Adipocyte (in vitro differentiated cells): ENCODE data around the gene EYA2.

Experiments
- DNase-seq: peaks from one replicate; pipeline ENCODE4 v3.0.0-alpha.2; 2015; ENCODE audit warnings: low read depth
- H3K27me3 ChIP-seq: replicated peaks from 2 replicates; pipeline ENCODE4 v1.7.0; 2013; ENCODE audit warnings: mild to moderate bottlenecking, low read length, moderate library complexity; ENCODE audit not compliant: control insufficient read depth, insufficient read depth
- H3K36me3 ChIP-seq: 2 replicates; pipeline ENCODE4 v1.7.0; 2013; ENCODE audit warnings: low read length, mild to moderate bottlenecking, moderate library complexity; ENCODE audit not compliant: control insufficient read depth, insufficient read depth, severe bottlenecking
- H3K4me1 ChIP-seq: 2 replicates; pipeline ENCODE4 v1.7.0; 2013; ENCODE audit warnings: mild to moderate bottlenecking, low read length, moderate library complexity; ENCODE audit not compliant: control insufficient read depth, insufficient read depth
- H3K4me3 ChIP-seq: 2 replicates; pipeline ENCODE4 v1.7.0; 2013; ENCODE audit warnings: mild to moderate bottlenecking, low read length, moderate library complexity
- H3K9ac ChIP-seq: 2 replicates; pipeline ENCODE4 v1.7.0; 2013; ENCODE audit warnings: mild to moderate bottlenecking, low read length, moderate library complexity
- H3K9me3 ChIP-seq: 2 replicates; pipeline ENCODE4 v1.7.0; 2013; ENCODE audit warnings: mild to moderate bottlenecking, low read length, moderate library complexity; ENCODE audit not compliant: control insufficient read depth

Gene EYA2

DNA sequence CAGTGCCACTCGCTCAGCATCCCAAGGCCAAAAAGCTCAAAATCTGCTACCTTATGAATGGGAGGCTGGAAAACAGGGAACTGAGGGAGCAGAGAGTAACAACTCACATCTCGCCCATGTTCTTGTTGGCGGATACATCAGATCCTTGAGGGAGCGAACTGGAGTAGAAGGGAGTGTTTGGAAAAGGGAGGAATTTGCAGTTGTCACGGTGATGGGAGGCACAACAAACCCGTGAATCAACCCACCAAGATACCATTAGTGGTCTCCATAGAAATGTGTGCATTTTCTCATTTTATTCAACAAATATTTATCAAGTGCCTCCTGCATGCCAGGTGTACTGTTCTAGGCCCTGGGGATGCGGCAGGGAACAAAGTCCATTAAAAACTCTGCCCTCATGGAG, 212.1 kb downstream of the EYA2 start:
- no peak for DNase-seq
- H3K36me3 ChIP-seq: no peaks in the 10 kb centered on the region
- no peak overlapping the region for H3K4me3 ChIP-seq
- peaks cover 17% of the 10 kb centered on the region for H3K9me3 ChIP-seq
- H3K27me3 ChIP-seq: peaks cover 3% of the 10 kb centered on the region
- peaks cover 10% of the 10 kb centered on the region for H3K4me1 ChIP-seq
- H3K9ac ChIP-seq: no peak overlapping the region

DNA sequence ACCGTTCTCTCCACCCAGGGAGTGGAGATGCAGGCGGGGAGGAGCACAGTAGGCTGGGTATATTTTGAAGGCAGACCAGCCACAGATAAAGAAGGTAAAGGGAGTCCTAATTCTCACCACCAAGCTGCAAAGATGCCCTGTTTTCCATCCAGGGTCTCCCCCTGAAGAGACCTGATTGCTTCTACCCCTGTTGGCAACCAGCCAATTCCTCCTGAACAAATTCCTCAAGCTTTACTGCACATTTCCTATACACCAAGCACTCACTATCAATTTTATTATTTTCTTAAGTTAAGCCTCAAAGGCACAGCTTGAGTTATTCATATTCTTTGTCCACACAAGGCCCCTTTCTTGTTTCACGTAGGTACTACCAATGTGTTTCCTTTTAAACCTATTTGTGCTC, 214.4 kb downstream of the EYA2 start:
- Histone ChIP-seq H3K36me3 (no peaks in the 10 kb centered on the region), H3K27me3 (peaks cover 3% of the 10 kb centered on the region), H3K4me1 (peaks cover 8% of the 10 kb centered on the region), H3K4me3 (no peak overlapping the region), H3K9me3 (peaks cover 17% of the 10 kb centered on the region), H3K9ac (no peak overlapping the region)
- DNase-seq: no peak

DNA sequence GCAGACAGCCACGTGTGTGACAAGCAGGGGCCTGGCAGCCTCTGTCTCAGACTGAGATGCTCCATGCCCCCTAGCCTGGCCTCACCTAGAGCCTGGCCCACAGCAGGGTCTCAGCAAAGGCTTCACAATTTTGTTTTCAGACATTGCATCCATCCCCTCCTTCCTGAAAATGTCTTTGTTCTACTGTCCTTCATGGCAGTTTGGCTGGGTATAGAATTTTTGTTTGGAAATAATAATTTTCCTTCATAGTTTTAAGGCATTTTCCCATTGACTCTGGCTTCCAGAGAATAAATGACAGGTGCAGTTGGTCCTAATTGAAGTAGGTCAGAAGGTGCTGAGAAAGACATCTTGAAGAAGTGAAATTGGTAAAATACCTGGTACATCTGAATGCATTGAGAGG, 216.2 kb downstream of the EYA2 start:
- peaks cover 3% of the 10 kb centered on the region for H3K27me3 ChIP-seq
- H3K9ac ChIP-seq: no peak overlapping the region
- H3K9me3 ChIP-seq: peaks cover 17% of the 10 kb centered on the region
- DNase-seq: no peak
- H3K36me3 ChIP-seq: no peaks in the 10 kb centered on the region
- H3K4me3 ChIP-seq: no peak overlapping the region
- H3K4me1 ChIP-seq: peaks cover 8% of the 10 kb centered on the region

DNA sequence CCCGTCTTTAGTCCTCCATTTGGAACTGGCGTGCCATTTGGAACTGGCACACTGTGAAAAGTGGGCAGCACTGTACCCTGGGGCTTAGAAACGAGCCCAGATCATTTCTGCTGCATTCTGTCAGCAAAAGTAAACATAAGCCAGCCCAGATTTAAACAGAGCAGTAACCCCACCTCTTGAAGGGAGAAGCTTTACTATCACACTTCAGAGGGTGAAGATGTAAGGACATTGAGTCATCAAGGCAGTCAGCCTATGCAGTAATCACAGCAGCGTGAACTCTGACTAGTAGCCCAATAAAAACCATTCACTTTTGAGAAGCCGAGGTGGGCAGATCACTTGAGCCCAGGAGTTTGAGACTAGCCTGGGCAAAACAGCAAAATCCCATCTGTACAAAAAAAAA, 216.9 kb downstream of the EYA2 start:
- DNase-seq: no peak
- Histone ChIP-seq H3K4me3 (no peak overlapping the region), H3K9me3 (peaks cover 17% of the 10 kb centered on the region), H3K36me3 (no peaks in the 10 kb centered on the region), H3K27me3 (peaks cover 3% of the 10 kb centered on the region), H3K9ac (no peak overlapping the region), H3K4me1 (peaks cover 8% of the 10 kb centered on the region)

DNA sequence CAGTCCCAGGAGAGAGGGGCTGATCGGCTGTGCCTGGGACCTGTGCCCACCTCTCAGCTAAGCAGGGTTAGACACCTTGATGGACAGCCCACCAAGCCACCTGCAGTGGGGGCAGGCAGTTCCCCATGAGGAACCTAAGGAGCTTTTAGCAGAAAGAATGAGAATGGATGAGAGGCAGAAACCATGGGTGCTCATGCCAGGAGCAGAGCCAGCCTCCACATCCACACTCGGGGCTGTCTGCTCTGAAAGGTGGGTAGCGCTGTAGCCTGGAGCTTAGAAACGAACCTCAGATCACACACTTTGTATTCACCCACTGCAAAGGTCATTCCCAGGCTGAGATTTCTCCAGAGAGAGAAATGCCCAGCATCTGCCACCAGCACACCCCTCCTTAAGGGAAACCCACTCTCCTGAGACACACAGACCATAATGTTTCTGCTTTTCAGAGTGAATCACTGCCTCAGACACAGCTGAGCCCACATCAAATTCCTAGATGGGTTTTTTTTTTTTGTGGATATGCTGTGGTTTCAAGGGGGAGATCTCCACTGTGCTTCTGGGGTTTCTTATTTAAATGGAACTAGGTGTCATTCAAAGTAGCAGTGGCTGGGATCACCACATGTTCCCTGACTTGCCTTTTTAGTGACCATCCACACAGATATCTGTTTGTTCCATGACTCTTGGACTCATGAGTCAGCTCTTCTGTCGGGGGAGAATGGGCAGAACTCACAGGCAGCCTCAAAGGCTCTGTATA, 218.9 kb downstream of the EYA2 start:
- Histone ChIP-seq H3K36me3 (no peaks in the 10 kb centered on the region), H3K9ac (no peak overlapping the region), H3K27me3 (peaks cover 3% of the 10 kb centered on the region), H3K4me3 (no peak overlapping the region), H3K9me3 (peaks cover 11% of the 10 kb centered on the region), H3K4me1 (peaks cover 8% of the 10 kb centered on the region)
- peak; percentile 36 for DNase-seq

DNA sequence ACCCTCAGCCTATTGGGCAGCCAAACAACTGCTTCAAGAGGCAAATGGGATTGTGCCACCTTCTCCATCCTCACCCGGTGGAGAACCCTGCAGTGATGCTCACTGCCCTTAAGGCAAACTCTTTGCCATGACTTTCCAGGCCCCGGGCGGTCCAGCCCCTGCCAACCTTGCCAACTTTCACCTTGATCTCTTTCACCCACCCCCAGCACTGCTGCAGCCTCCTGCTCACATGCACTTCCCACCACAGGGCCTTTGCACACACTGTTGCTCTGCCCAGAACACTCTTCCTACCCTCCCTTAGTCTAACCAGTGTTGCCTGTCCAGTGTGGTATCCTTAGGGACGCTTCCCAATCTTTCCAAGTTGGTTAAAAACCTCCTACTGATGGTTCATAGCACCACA, 221.1 kb downstream of the EYA2 start:
- H3K9me3 ChIP-seq: peaks cover 8% of the 10 kb centered on the region
- peaks cover 13% of the 10 kb centered on the region for H3K4me1 ChIP-seq
- no peaks in the 10 kb centered on the region for H3K36me3 ChIP-seq
- H3K27me3 ChIP-seq: no peaks in the 10 kb centered on the region
- no peak overlapping the region for H3K4me3 ChIP-seq
- no peak for DNase-seq
- no peak overlapping the region for H3K9ac ChIP-seq

DNA sequence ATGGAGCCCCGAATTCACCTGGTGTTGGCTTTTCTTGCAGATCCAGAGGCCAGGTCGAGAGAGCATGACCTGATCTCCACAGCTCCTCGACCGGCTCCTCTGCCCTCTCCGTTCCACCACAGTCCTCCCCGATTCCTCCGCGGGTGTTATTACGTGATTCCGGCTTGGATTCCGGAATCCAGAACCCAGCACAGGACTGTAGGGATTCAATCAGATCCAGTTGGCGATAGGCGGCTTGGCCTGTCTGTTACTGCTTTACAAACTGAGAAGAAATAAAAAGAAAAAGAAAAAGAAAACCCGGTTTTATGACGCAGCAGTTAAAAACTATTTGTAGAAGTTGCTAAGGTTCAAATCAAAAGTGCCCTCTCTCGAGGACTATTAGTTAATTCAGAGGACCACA, 222.7 kb downstream of the EYA2 start:
- H3K4me3 ChIP-seq: no peak overlapping the region
- H3K9ac ChIP-seq: no peak overlapping the region
- no peak for DNase-seq
- H3K27me3 ChIP-seq: no peaks in the 10 kb centered on the region
- H3K4me1 ChIP-seq: peaks cover 23% of the 10 kb centered on the region
- no peaks in the 10 kb centered on the region for H3K36me3 ChIP-seq
- no peaks in the 10 kb centered on the region for H3K9me3 ChIP-seq

DNA sequence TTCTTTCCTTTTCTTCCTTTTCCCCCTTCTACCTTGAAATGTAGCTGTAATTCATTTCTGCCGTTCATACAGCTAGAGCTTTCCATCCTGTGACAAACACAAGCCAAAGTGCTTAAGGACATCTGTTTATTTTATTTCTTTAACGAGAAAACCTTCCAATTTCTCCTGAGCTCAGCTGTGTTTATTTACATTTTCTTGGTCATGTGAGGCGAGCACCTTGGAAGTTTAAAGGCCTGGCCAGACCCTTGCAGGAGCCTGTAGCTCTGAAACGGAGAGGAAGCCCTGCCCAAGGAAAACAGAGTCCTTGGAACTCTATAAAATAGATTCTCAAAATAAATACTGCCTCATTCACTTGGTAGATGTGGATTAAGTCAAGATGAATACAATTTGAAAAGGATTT, 223.1 kb downstream of the EYA2 start:
- H3K4me3 ChIP-seq: no peak overlapping the region

DNA sequence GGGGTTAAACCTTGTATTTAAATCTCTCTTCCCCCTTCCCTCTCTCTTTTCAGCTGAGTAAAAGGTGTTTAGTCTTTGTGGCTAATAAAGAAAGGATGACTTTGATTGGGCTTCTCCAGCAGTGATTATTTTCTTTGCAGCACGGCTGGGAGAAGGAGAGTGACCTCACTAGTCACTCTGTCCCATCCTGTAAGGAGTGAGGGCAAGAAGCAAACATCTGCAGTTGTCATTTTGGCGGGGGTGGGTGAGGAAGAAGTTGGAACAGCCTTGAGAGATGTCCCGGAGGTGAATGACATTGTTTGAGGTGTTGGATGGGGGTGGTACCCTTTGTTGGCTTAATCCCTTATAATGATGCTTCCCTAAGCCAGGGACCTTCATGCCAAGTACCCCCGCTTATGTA, 223.6 kb downstream of the EYA2 start:
- no peak overlapping the region for H3K4me3 ChIP-seq
- peak; percentile 32 for DNase-seq
- H3K4me1 ChIP-seq: peaks cover 22% of the 10 kb centered on the region
- H3K36me3 ChIP-seq: no peaks in the 10 kb centered on the region
- H3K27me3 ChIP-seq: no peaks in the 10 kb centered on the region
- H3K9me3 ChIP-seq: no peaks in the 10 kb centered on the region
- H3K9ac ChIP-seq: no peak overlapping the region

More for the DNA sequence above, 223.1 kb downstream of the EYA2 start:
- Histone ChIP-seq H3K4me1 (peaks cover 23% of the 10 kb centered on the region), H3K36me3 (no peaks in the 10 kb centered on the region), H3K27me3 (no peaks in the 10 kb centered on the region), H3K9me3 (no peaks in the 10 kb centered on the region), H3K9ac (no peak overlapping the region)
- DNase-seq: peak; percentile 26

DNA sequence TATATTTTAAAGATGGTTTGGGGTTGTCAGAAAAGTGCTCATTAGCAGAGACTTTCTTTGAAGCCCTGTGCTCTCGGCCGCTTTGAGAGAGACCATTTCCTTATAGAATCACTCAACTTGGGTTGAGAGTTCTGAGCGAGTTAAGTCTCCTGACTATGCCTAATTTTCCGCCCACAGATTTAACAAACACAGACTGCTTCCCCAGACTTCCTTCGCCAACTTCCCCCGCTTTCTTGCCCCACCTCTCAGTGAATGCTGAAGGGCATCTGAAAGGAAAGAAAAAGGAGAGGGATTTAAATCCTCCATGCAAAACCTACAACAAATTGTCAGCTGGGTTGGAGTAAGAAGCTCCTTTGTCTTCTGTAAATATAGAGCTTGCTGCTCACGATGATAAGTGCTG, 224.0 kb downstream of the EYA2 start:
- no peaks in the 10 kb centered on the region for H3K36me3 ChIP-seq
- peak; percentile 21 for DNase-seq
- peaks cover 18% of the 10 kb centered on the region for H3K4me1 ChIP-seq
- no peak overlapping the region for H3K4me3 ChIP-seq
- no peaks in the 10 kb centered on the region for H3K27me3 ChIP-seq
- H3K9me3 ChIP-seq: no peaks in the 10 kb centered on the region
- no peak overlapping the region for H3K9ac ChIP-seq

DNA sequence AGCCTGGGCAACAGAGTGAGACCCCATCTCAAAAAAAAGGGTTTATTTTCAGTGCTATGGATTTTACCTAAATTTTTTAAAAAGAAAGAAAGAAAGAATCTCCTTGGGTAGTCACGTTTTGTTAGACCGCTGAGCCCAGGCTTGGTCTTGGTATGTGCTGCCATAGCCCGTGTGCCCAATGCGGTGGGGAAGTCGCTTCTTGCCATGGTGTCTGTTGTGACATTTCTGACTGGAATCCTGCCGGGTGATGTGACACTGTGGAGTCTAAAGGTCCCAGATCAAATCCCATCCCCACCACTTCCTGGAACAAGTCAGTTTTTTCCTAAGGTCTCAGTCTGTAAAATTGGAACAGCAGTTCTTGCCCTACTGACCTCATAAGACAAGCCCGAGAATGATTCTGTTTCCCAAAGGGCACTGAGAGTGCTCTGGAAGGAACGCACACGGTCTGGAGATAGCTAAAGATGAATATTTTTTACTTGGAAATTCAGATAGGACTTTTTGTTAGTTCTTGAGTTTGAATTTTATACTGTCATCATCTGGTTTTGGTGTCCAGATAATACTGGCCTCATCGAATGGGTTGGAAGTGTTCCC, 225.8 kb downstream of the EYA2 start:
- no peaks in the 10 kb centered on the region for H3K27me3 ChIP-seq

More for the DNA sequence above, 225.8 kb downstream of the EYA2 start:
- Histone ChIP-seq H3K4me3 (no peak overlapping the region), H3K9ac (peak overlapping the region; percentile 56), H3K4me1 (peaks cover 29% of the 10 kb centered on the region), H3K9me3 (no peaks in the 10 kb centered on the region), H3K36me3 (no peaks in the 10 kb centered on the region)
- no peak for DNase-seq
